ENCODE measurements around the gene DENND10.

The DENND10 gene

DNA sequence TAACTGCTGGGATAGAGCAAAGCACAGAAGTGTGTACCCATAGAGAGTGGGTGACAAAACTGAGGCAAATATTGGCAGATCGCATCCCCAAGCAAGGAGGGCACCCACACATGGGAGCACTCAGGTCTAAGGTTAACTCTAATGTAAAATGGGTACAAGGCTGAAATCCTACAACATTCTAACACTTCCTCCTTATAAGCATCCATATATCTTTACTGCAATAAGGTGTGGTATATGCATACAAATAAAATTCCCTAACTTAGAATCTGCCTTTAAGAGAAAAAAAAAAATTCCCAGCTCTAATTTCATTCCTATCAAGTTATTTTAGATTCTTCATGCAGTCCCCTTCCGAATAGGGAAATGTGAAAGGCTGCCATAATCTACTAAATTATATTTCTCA lies 42.0 kb upstream of the DENND10 start:
- DNase-seq (ENCODE audit: low read depth in 2 of 2), result no peak
- TF ChIP-seq, protein P1, sequence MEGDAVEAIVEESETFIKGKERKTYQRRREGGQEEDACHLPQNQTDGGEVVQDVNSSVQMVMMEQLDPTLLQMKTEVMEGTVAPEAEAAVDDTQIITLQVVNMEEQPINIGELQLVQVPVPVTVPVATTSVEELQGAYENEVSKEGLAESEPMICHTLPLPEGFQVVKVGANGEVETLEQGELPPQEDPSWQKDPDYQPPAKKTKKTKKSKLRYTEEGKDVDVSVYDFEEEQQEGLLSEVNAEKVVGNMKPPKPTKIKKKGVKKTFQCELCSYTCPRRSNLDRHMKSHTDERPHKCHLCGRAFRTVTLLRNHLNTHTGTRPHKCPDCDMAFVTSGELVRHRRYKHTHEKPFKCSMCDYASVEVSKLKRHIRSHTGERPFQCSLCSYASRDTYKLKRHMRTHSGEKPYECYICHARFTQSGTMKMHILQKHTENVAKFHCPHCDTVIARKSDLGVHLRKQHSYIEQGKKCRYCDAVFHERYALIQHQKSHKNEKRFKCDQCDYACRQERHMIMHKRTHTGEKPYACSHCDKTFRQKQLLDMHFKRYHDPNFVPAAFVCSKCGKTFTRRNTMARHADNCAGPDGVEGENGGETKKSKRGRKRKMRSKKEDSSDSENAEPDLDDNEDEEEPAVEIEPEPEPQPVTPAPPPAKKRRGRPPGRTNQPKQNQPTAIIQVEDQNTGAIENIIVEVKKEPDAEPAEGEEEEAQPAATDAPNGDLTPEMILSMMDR (IDR thresholded peaks at IDR 0.05; ENCODE audit: low read depth, low read length), result no peak

DNA sequence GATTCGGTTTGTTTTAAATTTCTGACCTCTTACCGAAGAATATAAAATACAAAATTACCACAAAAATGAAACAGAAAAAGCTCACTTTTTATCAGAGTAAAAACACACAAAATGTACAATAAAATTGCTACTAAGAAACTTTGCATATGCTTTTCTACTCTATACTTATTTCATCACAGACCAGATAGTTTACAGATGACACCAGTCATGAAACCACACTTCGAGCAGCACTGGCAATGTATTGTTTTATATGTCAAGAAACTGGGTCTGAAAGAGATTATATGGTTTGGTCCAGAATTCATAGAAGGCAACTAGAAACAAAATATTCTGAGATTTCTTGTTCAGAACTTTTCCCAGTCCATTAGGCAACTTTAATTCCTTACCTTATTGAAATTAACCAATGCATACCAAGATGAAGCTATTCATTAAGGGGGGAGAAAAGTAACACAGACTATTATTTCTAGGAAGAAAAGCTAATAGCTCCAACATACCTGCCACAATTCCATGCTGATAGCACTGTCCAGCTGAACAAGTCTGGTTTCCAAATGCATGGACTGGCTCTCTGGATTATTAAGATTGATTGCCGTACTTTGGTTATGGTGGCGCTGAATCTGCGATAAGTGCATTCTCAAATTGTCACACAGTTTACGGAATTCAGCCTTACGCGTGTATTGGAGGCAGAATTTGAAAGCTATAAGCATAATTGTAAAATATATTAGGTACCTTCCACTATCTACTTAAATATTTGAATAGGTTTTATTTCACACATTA lies 33.3 kb upstream of the DENND10 start:
- H3K4me3 ChIP-seq (replicated peaks in 1 of 2; ENCODE audit: low read depth in 2 of 2, low read length in 2 of 2), result no peak overlapping the region
- TF ChIP-seq, protein P1 (IDR thresholded peaks at IDR 0.05; ENCODE audit: low read depth, low read length), result no peak
- DNase-seq (ENCODE audit: low read depth in 2 of 2), result no peak

More for the DNA sequence above, 42.0 kb upstream of the DENND10 start:
- H3K4me3 ChIP-seq (replicated peaks in 1 of 2; ENCODE audit: low read depth in 2 of 2, low read length in 2 of 2), result no peak overlapping the region

GRCh38 chr10:119073584-119073983 lies 30.3 kb upstream of the DENND10 start:
- TF ChIP-seq, protein P1 (IDR thresholded peaks at IDR 0.05; ENCODE audit: low read depth, low read length), result no peak
- no peak for DNase-seq (ENCODE audit: low read depth in 2 of 2)
- H3K4me3 ChIP-seq (replicated peaks in 1 of 2; ENCODE audit: low read depth in 2 of 2, low read length in 2 of 2), result no peak overlapping the region

GRCh38 chr10:119078422-119079179 lies 25.3 kb upstream of the DENND10 start:
- H3K4me3 ChIP-seq (replicated peaks in 1 of 2; ENCODE audit: low read depth in 2 of 2, low read length in 2 of 2), result peak overlapping the region; percentile 97 to 98
- TF ChIP-seq, protein P1 (IDR thresholded peaks at IDR 0.05; ENCODE audit: low read depth, low read length), result no peak
- no peak for DNase-seq (ENCODE audit: low read depth in 2 of 2)

- H3K4me3 ChIP-seq (replicated peaks in 1 of 2; ENCODE audit: low read depth in 2 of 2, low read length in 2 of 2), result peak overlapping the region; percentile 97 to 98
- TF ChIP-seq, protein P1 (IDR thresholded peaks at IDR 0.05; ENCODE audit: low read depth, low read length), result no peak
- peak; percentile 81 to 83 for DNase-seq (ENCODE audit: low read depth in 2 of 2)
Measured at GRCh38 chr10:119079599-119080520, 24.1 kb upstream of the DENND10 start.

GRCh38 chr10:119080521-119081259 lies 23.2 kb upstream of the DENND10 start, which contains the start of gene EIF3A:
Gene EIF3A, minus strand, starts transcription at chr10:119080817. Its CDS starts 141 bp downstream, at chr10:119080676.
- H3K4me3 ChIP-seq (replicated peaks in 1 of 2; ENCODE audit: low read depth in 2 of 2, low read length in 2 of 2), result peak within 1 kb of the TSS; percentile 97 to 98
- TF ChIP-seq, protein P1 (IDR thresholded peaks at IDR 0.05; ENCODE audit: low read depth, low read length), result no peak
- peak; percentile 92 to 95 for DNase-seq (ENCODE audit: low read depth in 2 of 2)

Data from cardiac fibroblast (primary cell).